Activated CD8-positive, alpha-beta memory T cell treated with anti-CD3 and anti-CD28 coated beads, Interleukin-2, amount 50 U/mL, for 4 hours (primary cell): ENCODE measurements around the gene STXBP5.

Source experiments
- DNase-seq: peaks from one replicate; pipeline ENCODE4 v3.0.0-alpha.2; 2020

The STXBP5 gene

GRCh38 chr6:147389463-147389862 lies 185.2 kb downstream of the STXBP5 start:
- DNase-seq, result no peak

DNA sequence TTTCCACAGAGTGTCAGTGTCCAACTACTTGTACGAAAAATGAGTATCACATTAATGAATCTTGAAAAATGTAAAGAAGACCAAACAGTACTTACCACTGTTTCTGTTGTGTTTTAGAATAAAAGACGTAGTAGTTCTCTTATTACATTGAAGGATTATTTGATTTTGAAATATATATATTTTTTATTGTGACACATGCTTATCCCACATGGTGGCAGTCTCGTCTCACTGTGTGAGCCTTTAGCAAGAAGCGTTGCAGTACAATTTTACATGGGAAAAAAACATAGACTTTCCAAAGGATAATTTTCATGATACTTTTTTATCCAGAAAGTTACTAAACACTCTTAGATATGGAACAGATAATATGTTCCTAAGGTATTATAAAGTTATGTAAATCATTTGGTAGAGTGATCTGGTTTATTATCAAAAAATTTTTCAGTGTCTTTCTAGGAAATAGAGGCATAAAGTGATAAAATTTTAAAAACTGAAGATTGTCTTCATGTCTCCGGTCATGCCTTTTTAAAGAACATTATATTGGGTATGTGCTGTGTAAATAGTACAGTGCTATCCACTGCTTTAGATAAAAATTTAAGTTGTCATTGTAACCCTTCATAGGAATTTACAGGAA lies 186.8 kb downstream of the STXBP5 start:
- DNase-seq, result no peak

DNA sequence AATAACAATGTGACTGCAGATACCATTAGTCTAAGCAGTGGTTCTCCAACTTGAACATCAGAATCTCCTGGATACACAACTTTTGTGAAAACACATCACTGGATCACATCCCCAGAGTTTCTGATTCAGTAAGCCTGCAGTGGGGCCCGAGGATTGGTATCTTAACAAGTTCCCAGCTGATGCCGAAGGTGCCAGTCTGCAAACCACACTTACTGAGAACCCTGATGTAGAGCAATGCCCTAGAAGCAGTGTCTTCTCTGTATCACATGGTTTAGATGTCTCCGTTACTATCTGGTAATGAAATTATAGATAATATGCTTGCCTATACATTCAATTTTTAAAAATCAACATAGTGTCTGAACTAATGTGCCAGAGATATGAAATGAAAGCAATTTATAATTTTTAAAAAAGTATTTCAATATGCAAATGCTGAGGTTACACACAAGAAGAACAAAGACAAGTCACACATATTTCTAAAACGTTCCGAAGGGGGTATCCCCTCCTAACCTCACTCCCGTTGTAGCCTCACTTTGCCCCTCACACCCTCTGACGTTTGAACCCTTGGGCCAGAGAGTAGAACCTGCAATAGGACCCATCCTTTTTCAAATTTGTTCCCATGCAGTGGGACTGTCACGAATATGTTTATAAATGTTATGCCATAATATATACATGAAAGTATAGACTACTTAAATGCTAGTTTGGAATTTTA lies 188.9 kb downstream of the STXBP5 start:
- DNase-seq, result no peak

GRCh38 chr6:147395158-147395557 lies 190.9 kb downstream of the STXBP5 start:
- no peak for DNase-seq

DNA sequence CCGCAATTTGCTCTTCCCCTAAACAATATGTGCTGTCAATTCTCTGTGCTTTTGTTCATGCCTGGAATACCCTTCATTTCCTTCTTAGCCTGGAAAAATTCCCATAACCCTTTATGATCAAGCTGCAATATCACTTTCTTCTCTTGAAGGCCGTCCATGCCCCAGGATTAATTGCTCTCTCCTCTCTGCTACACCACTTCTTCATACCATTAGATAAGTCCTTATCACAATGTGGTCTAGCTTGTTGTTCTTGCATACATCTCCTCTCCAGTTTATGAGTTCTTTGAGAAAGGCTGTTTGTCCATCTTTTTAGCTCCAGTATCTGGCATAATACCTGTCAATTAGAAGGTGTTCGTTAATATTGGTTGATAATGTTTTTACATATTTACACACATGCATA lies 193.1 kb downstream of the STXBP5 start:
- DNase-seq, result no peak

DNA sequence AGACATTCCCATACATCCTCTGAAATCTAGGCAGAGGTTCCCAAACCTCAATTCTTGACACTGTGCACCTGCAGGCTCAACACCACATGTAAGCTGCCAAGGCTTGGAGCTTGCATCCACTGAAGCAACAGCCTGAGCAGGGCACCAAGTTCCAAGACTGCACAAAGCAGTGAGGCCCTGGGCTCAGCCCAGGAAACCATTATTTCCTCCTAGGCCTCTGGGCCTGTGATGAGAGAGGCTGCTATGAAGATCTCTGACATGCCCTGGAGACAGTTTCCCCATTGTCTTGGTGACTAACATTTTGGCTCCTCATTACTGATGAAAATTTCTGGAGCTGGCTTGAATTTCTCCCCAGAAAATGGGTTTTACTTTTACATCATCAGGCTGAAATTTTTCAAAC lies 196.8 kb downstream of the STXBP5 start:
- no peak for DNase-seq

DNA sequence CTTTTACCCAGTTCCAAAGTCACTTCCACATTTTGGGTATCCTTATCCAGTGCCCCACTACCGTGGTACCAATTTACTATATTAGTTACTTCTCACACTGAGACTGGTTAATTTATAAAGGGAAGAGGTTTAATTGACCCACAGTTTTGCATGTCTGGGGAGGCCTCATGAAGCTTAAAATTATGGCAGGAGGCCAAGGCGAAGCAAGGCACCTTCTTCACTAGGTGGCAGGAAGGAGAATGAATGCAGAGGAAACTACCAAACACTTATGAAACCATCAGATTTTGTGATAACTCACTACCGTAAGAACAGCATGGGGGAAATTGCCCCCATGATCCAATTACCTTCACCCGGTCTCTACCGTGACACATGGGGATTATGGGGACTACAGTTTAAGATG lies 197.6 kb downstream of the STXBP5 start:
- DNase-seq, result no peak

DNA sequence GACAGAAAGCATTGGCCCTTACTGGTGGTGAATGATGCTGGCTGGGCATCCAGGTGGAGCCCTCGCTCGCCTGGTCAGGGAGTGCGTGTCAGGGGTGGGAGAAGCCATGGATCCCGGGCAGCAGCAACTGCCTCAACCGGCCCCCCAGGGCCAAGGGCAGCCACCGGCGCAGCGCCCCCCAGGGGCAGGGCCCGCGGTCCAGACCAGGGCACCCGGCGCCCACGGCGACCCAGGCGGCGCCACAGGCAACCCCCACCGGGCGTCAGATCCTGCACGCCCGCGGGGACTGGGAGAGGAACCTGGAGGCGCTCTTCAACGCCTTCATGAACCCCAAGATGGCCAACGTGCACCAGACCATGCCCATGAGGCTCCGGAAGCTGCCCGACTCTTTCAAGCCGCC lies 202.6 kb downstream of the STXBP5 start:
- DNase-seq, result no peak

DNA sequence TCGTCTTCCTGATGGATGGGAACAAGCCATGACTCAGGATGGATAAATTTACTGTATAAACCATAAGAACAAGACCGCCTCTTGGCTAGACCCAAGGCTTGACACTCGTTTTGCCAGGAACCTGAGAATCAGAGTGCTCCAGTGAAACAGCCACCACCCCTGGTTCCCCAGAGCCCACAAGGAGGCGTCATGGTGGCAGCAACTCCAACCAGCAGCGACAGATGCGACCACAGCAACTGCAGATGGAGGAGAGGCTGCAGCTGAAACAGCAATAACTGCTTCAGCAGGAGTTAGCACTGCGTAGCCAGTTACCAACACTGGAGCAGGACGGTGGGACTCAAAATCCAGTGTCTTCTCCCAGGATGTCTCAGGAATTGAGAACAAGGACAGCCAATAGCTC lies 203.4 kb downstream of the STXBP5 start:
- no peak for DNase-seq

DNA sequence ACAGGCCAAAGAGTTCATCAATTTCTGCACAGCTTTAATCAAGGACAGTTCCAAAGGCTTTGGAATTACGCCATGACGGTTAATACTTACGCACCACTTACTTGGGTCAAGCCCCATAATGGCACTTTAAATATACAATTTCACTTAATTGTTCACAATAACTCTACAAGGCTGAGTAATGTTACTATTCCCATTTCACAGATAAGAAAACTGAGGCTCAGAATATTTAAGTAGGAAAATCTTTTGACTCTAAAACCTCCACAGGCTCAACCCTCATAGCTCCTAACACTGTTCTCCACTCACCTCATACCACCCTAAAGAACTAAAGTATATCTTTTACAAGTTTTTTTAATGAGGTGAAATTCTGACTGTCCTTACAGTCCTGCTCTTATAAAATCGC lies 212.4 kb downstream of the STXBP5 start:
- no peak for DNase-seq

- DNase-seq, result no peak
Observed at GRCh38 chr6:147417954-147418353, 213.7 kb downstream of the STXBP5 start.

DNA sequence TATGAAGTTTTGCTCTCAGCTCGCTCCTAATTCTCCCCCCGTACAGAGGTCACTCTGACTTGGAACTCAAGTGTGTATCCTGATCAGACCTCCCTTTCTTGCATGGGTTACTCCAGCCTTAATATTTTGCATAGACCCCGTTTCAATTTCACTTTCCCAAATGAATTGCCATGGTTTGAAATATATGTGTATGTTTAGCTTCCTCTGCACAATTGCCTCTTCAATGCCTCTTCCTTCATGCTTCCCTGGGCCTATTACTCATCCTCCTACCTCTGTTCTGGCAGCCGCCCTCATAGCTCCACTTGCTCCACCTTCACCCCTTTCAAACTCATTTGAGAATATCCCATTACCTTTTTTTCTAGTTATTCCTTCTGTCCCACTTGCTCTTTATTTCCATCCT lies 214.3 kb downstream of the STXBP5 start:
- no peak for DNase-seq

DNA sequence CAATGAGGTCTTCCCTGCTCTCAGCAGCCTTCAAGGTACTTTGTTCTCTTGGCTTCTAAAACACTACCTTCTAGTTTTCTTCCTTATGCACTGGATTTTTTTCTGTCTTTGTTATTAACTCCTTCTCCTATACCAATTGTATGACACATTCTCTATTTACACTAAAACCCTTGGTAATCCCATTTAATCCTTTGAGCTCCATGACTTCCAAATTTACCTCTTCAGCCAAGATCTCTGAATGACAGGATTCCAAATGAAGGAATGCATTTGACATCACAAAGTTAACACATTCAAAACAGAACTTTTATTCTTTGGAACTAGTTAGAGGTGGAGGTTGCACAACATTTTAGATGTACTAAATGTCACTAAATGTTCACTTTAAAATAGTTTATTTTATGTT lies 217.7 kb downstream of the STXBP5 start:
- no peak for DNase-seq

- DNase-seq, result no peak
Observed at GRCh38 chr6:147423111-147423510, 218.9 kb downstream of the STXBP5 start.

GRCh38 chr6:147429794-147430193 lies 225.6 kb downstream of the STXBP5 start:
- no peak for DNase-seq

GRCh38 chr6:147430811-147431210 lies 226.6 kb downstream of the STXBP5 start:
- DNase-seq, result no peak

DNA sequence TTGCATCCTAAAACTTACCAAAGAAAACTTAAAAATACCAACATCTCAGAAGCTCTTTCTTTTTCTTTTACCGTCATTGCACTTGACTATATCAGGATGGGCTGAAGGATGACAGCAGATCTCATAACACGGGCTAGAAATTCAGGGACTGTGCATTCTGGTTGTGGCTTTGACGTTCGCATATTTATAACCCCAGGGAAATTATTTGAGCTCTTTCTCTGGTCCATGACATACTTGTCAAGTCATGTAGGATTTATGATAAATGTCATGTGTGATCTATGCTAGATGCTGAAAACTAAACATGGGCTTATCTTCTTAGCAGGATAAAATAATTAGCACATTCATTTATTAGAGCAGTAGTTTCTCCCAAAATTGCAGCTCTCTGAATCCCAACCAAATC lies 229.9 kb downstream of the STXBP5 start:
- DNase-seq, result no peak

GRCh38 chr6:147434516-147434915 lies 230.3 kb downstream of the STXBP5 start:
- no peak for DNase-seq

- DNase-seq, result no peak
Observed at GRCh38 chr6:147437615-147438014, 233.4 kb downstream of the STXBP5 start.

- no peak for DNase-seq
Observed at GRCh38 chr6:147438758-147439528, 234.7 kb downstream of the STXBP5 start.
